RWPE1 (cell line): ENCODE data around the gene KIZ.

Experiments used
- CTCF ChIA-PET: fragments of 350-600 bp; sonication (Branson Sonifier 250); formaldehyde crosslinking; extraction: SDS; loops from one replicate; lab custom pipeline; 2021; lab: Yijun Ruan, JAX
- POLR2A ChIA-PET: fragments of 400-600 bp; formaldehyde crosslinking; extraction: SDS; loops from one replicate; lab custom pipeline; 2020; ENCODE audit warnings: antibody characterized with exemption; ENCODE audit not compliant: low non-redundant PET; lab: Yijun Ruan, JAX
- DNase-seq: peaks from one replicate; pipeline ENCODE4 v3.0.0; 2012; ENCODE audit warnings: low spot score
- H3K27ac ChIP-seq: fragments of 450-650 bp; 2 replicates; pipeline ENCODE4 v1.5.1; 2017
- TF ChIP-seq, protein P1 (sequence below): fragments of 450-650 bp; conservative IDR thresholded peaks from 2 replicates; pipeline ENCODE4 v1.5.1; 2017; ENCODE audit warnings: low read depth, mild to moderate bottlenecking

The KIZ gene

DNA sequence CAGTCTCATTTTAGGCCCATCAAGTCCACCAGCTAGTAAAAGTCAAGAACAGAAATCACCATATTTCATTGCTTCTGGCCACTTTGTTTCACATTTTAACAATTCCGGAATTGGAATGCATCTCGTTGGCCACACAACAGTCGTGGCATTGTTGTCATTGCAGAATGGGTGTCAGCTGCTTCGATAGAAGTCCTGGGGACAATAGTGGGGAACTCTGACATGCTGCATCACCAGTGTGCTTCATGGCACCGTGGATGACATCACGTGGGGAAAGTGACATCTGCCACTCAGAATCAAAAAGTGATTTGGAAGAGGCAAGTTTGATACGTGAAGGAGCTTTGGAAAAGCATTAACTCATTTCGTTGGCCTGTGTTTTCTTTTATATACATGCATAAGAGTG is 133.5 kb downstream of the KIZ start:
- TF ChIP-seq, protein P1, sequence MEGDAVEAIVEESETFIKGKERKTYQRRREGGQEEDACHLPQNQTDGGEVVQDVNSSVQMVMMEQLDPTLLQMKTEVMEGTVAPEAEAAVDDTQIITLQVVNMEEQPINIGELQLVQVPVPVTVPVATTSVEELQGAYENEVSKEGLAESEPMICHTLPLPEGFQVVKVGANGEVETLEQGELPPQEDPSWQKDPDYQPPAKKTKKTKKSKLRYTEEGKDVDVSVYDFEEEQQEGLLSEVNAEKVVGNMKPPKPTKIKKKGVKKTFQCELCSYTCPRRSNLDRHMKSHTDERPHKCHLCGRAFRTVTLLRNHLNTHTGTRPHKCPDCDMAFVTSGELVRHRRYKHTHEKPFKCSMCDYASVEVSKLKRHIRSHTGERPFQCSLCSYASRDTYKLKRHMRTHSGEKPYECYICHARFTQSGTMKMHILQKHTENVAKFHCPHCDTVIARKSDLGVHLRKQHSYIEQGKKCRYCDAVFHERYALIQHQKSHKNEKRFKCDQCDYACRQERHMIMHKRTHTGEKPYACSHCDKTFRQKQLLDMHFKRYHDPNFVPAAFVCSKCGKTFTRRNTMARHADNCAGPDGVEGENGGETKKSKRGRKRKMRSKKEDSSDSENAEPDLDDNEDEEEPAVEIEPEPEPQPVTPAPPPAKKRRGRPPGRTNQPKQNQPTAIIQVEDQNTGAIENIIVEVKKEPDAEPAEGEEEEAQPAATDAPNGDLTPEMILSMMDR = no peak
- CTCF ChIA-PET = interaction anchor here (0.6 to 0.7 kb wide), 2 partner anchors 356 to 780 kb away, joined by 3 read pairs; no protein-coding TSS in a partner anchor
- POLR2A ChIA-PET = no interaction called here
- no peak for DNase-seq
- H3K27ac ChIP-seq = no peak overlapping the region

GRCh38 chr20:21262812-21263211 is 136.9 kb downstream of the KIZ start:
- no peak for DNase-seq
- CTCF ChIA-PET = no interaction called here
- no peak overlapping the region for H3K27ac ChIP-seq
- POLR2A ChIA-PET = no interaction called here
- TF ChIP-seq, protein P1 = no peak

GRCh38 chr20:21265261-21266190 is 139.6 kb downstream of the KIZ start:
- ChIA-PET POLR2A (no interaction called here), CTCF (interaction anchor here (0.6 kb wide), 2 partner anchors 91 to 149 kb away, joined by 3 read pairs; no protein-coding TSS in a partner anchor)
- H3K27ac ChIP-seq = no peak overlapping the region
- TF ChIP-seq, protein P1 = no peak
- no peak for DNase-seq

GRCh38 chr20:21266191-21266536 is 140.3 kb downstream of the KIZ start:
- POLR2A ChIA-PET = no interaction called here
- CTCF ChIA-PET = interaction anchor here (0.6 kb wide), 1 partner anchor 91 kb away, joined by 3 read pairs; no protein-coding TSS in a partner anchor
- no peak for DNase-seq

DNA sequence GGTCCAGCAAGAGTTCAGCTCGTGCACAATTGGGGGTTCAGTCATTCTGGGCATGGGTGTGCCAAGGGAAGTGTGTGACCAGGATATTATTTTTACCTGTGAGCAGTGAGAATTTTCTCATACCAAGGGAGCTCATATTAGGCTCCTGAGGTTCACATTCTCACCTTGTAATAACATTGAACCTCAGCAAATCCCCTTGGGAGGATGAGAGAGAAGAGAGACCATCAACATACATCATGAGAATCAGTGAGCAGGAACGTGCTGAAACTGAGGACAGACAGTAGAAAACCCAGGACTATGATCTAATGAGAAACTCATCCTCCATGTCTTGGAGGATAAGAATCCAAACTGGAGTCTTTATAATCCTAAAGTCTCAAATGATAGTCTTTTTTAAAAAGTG is 143.9 kb downstream of the KIZ start:
- DNase-seq = no peak
- POLR2A ChIA-PET = no interaction called here
- H3K27ac ChIP-seq = no peak overlapping the region
- TF ChIP-seq, protein P1 = no peak
- CTCF ChIA-PET = no interaction called here

More at GRCh38 chr20:21266191-21266536, 140.3 kb downstream of the KIZ start:
- TF ChIP-seq, protein P1 = no peak
- no peak overlapping the region for H3K27ac ChIP-seq

- DNase-seq = no peak
- TF ChIP-seq, protein P1 = no peak
- ChIA-PET CTCF (no interaction called here), POLR2A (no interaction called here)
- no peak overlapping the region for H3K27ac ChIP-seq
These were observed 144.9 kb downstream of the KIZ start for GRCh38 chr20:21270806-21271205.
